HepG2 (cell line): ENCODE measurements around the gene SLC44A5. TPM values are rescaled to one million over a fixed set of nuclear protein-coding genes. Genes with fewer than 3 reads are reported as not detected.

ENCODE experiments used
- ATAC-seq: fragments of 200-7000 bp; cut with Tn5 transposase; 3 replicates; pipeline ENCODE4 v1.9.1; 2020; ENCODE audit warnings: mild to moderate bottlenecking, moderate library complexity
- BruUV-seq: library from RNA; stranded (reverse); fragments of 400-500 nt; replicated peaks from 2 replicates; lab custom pipeline; 2021; lab: Mats Ljungman, UMichigan
- CTCF ChIA-PET: fragments of 300-600 bp; formaldehyde crosslinking; extraction: SDS; loops from one replicate; lab custom pipeline; 2021; ENCODE audit warnings: low total read pairs, inconsistent platforms, low intra/inter-chr PET ratio; lab: Yijun Ruan, JAX
- POLR2A ChIA-PET: fragments of 350-600 bp; sonication (Branson Sonifier 250); formaldehyde crosslinking; loops from one replicate; lab custom pipeline; 2020; ENCODE audit warnings: antibody characterized with exemption, inconsistent platforms; lab: Yijun Ruan, JAX
- DNase-seq: peaks from one replicate; pipeline ENCODE4 v3.0.0-alpha.2; 2015; ENCODE audit warnings: low spot score
- FAIRE-seq: peaks from 3 replicates; lab custom pipeline; 2011; peaks lifted over from hg19 to GRCh38; lab: Jason Lieb, UNC
- H2AFZ ChIP-seq: one replicate; pipeline ENCODE4 v1.6.1; 2011; ENCODE audit warnings: low read length, inconsistent platforms
- H3K27ac ChIP-seq: fragments of 300-600 bp; 3 replicates; pipeline ENCODE4 v1.8.0; 2011; ENCODE audit warnings: mixed run types, mild to moderate bottlenecking, mixed read lengths, low read length, inconsistent platforms; ENCODE audit not compliant: insufficient read depth; ENCODE audit errors: extremely low read length
- H3K27me3 ChIP-seq, 2 experiments: fragments of 200-600 bp in 1 of 2; 2 replicates in 1 of 2; 3 replicates in 1 of 2; pipeline versions ENCODE4 v1.6.0 to v1.8.0; 2011; ENCODE audit warnings: low read length in 2 of 2, mild to moderate bottlenecking in 2 of 2, moderate library complexity in 2 of 2, inconsistent platforms in 1 of 2; ENCODE audit not compliant: insufficient read depth in 2 of 2, control insufficient read depth in 1 of 2
- H3K36me3 ChIP-seq, 2 experiments: fragments of 200-600 bp in 1 of 2; replicated peaks in 1 of 2; 2 replicates in 1 of 2; 3 replicates in 1 of 2; pipeline versions ENCODE4 v1.5.1 to v1.8.0; 2011; ENCODE audit warnings: low read length in 2 of 2, inconsistent platforms in 1 of 2; ENCODE audit not compliant: insufficient read depth in 2 of 2, control insufficient read depth in 1 of 2
- H3K4me1 ChIP-seq: 2 replicates; pipeline ENCODE4 v1.5.1; 2012; ENCODE audit warnings: low read length, inconsistent platforms; ENCODE audit not compliant: insufficient read depth
- H3K4me2 ChIP-seq: 2 replicates; pipeline ENCODE4 v1.6.0; 2011; ENCODE audit warnings: low read depth, low read length, inconsistent platforms
- H3K4me3 ChIP-seq, 3 experiments: fragments of 200-600 bp in 1 of 3; sonication (generic), shearing (Covaris generic) in 1 of 3; replicated peaks in 1 of 3; 2 replicates each; pipeline ENCODE4 v1.5.1; 2011 to 2016; ENCODE audit warnings: low read length in 3 of 3, inconsistent platforms in 2 of 3, low read depth in 2 of 3, mild to moderate bottlenecking in 2 of 3, control low read depth in 1 of 3, mixed read lengths in 1 of 3; ENCODE audit not compliant: insufficient read depth in 1 of 3
- H3K79me2 ChIP-seq: one replicate; pipeline ENCODE4 v1.6.1; 2011; ENCODE audit warnings: low read length, inconsistent platforms; ENCODE audit not compliant: insufficient read depth
- H3K9ac ChIP-seq: 2 replicates; pipeline ENCODE4 v1.6.0; 2011; ENCODE audit warnings: mild to moderate bottlenecking, low read depth, low read length, inconsistent platforms; ENCODE audit not compliant: insufficient read depth
- H3K9me3 ChIP-seq: 2 replicates; pipeline ENCODE4 v1.5.1; 2012; ENCODE audit warnings: mild to moderate bottlenecking, low read length
- H4K20me1 ChIP-seq: 2 replicates; pipeline ENCODE4 v1.6.0; 2011; ENCODE audit warnings: inconsistent platforms, mild to moderate bottlenecking, low read length, moderate library complexity; ENCODE audit not compliant: insufficient read depth
- HOXA5 ChIP-seq: sonication (generic); formaldehyde crosslinking; IDR thresholded peaks from 2 replicates; pipeline ENCODE4 v1.4.0; 2020; ENCODE audit warnings: missing genetic modification reagents
- NFYB ChIP-seq: sonication (generic); formaldehyde crosslinking; IDR thresholded peaks from 2 replicates; pipeline ENCODE4 v1.4.0; 2020; ENCODE audit warnings: missing genetic modification reagents
- RORA ChIP-seq: sonication (generic); formaldehyde crosslinking; IDR thresholded peaks from 2 replicates; pipeline ENCODE4 v1.5.0; 2020; ENCODE audit warnings: mild to moderate bottlenecking, missing genetic modification reagents, moderate library complexity
- SOX5 ChIP-seq: IDR thresholded peaks from 2 replicates; pipeline ENCODE4 v1.6.1; 2016; ENCODE audit warnings: borderline replicate concordance
- ZNF337 ChIP-seq: sonication (generic); formaldehyde crosslinking; IDR thresholded peaks from 2 replicates; pipeline ENCODE4 v1.5.1; 2020; ENCODE audit warnings: missing genetic modification reagents, low read depth, mild to moderate bottlenecking, borderline replicate concordance
- ZNF367 ChIP-seq: sonication (generic); formaldehyde crosslinking; IDR thresholded peaks from 2 replicates; pipeline ENCODE4 v1.4.0; 2020; ENCODE audit warnings: missing genetic modification reagents, borderline replicate concordance
- ZNF878 ChIP-seq: sonication (generic); formaldehyde crosslinking; IDR thresholded peaks from 2 replicates; pipeline ENCODE4 v1.8.1; 2023; ENCODE audit warnings: mild to moderate bottlenecking, missing genetic modification reagents, moderate library complexity
- WGBS: methylation state at CpG from one replicate; pipeline ENCODE4 v1.1.6; 2017; ENCODE audit warnings: low lambda C conversion rate; 5-methylcytosine and 5-hydroxymethylcytosine counted together
- in situ Hi-C: cut with HindIII; loops from 2 replicates; pipeline ENCODE4 v1.10.0; 2017; ENCODE audit warnings: low pct_unique_long_range_greater_than_20kb; ENCODE audit not compliant: extremely low pct_ligation_motif_present
- intact Hi-C: fragments of 100-400 bp; cut with micrococcal nuclease; formaldehyde crosslinking; loops from one replicate; pipeline ENCODE4 v1.10.0; 2022; ENCODE audit not compliant: unreplicated experiment
- polyA plus RNA-seq, 8 experiments: library from polyadenylated mRNA; depleted of rRNA in 3 of 8; stranded (reverse) in 7 of 8; unstranded in 1 of 8; fragments of >200 nt; fragmentation: Illumina TruSeq in 4 of 8; extraction: Trizol in 4 of 8; gene quantifications; 2 replicates each; pipeline versions ENCODE4 v1.2.1 to v1.2.3, GENCODE V29; 2011 to 2016; ENCODE audit warnings: low read depth in 4 of 8, missing spikeins in 1 of 8, mixed read lengths in 1 of 8; ENCODE audit not compliant: insufficient read depth in 1 of 8
- total RNA-seq, 5 experiments: library from RNA; depleted of rRNA; stranded (reverse); fragments of >200 nt; fragmentation: Illumina TruSeq; extraction: Trizol; gene quantifications; 2 replicates each; pipeline ENCODE4 v1.2.3, GENCODE V29; 2016; ENCODE audit warnings: low read depth in 1 of 5
- TF ChIP-seq, protein P1 (sequence below): sonication (generic); formaldehyde crosslinking; IDR thresholded peaks from one replicate; pipeline ENCODE4 v1.5.1; 2020; ENCODE audit warnings: mild to moderate bottlenecking, missing genetic modification reagents; ENCODE audit errors: not compliant biosample characterization
- TF ChIP-seq, protein P2 (sequence below): sonication (generic); formaldehyde crosslinking; conservative IDR thresholded peaks from 2 replicates; pipeline ENCODE4 v1.8.0; 2022; ENCODE audit warnings: mild to moderate bottlenecking, moderate library complexity, missing genetic modification reagents
- TF ChIP-seq, protein P3 (sequence below): sonication (generic); formaldehyde crosslinking; IDR thresholded peaks from 2 replicates; pipeline ENCODE4 v1.4.0; 2020; ENCODE audit warnings: mild to moderate bottlenecking, missing genetic modification reagents

SLC44A5 gene
- total and polyA plus RNA-seq, 2 of the 13 experiments (the other 11 are each of a cell fraction or from before 2014, with no cell fraction given) = 8.0 to 16.0 TPM

DNA sequence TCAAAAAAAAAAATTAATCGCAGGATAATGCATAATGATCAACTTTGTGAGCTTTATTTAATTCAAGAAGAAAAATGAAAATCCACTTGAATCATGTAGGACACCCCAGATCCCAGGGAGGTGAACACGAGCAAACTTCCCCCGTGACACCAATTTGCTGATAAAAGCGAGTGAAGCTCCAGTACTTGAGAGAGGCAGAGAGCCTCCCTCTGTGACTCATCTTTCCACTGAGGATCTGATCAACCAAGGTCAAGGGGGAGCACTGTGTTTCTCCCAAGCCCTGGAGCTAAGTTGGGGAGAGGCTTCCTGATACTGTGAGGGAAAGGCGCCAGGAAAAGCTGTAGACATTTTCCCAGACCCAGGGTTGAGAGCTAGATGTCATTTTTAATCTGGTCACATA is 160.9 kb downstream of the SLC44A5 start (continued):
- TF ChIP-seq, protein P1, sequence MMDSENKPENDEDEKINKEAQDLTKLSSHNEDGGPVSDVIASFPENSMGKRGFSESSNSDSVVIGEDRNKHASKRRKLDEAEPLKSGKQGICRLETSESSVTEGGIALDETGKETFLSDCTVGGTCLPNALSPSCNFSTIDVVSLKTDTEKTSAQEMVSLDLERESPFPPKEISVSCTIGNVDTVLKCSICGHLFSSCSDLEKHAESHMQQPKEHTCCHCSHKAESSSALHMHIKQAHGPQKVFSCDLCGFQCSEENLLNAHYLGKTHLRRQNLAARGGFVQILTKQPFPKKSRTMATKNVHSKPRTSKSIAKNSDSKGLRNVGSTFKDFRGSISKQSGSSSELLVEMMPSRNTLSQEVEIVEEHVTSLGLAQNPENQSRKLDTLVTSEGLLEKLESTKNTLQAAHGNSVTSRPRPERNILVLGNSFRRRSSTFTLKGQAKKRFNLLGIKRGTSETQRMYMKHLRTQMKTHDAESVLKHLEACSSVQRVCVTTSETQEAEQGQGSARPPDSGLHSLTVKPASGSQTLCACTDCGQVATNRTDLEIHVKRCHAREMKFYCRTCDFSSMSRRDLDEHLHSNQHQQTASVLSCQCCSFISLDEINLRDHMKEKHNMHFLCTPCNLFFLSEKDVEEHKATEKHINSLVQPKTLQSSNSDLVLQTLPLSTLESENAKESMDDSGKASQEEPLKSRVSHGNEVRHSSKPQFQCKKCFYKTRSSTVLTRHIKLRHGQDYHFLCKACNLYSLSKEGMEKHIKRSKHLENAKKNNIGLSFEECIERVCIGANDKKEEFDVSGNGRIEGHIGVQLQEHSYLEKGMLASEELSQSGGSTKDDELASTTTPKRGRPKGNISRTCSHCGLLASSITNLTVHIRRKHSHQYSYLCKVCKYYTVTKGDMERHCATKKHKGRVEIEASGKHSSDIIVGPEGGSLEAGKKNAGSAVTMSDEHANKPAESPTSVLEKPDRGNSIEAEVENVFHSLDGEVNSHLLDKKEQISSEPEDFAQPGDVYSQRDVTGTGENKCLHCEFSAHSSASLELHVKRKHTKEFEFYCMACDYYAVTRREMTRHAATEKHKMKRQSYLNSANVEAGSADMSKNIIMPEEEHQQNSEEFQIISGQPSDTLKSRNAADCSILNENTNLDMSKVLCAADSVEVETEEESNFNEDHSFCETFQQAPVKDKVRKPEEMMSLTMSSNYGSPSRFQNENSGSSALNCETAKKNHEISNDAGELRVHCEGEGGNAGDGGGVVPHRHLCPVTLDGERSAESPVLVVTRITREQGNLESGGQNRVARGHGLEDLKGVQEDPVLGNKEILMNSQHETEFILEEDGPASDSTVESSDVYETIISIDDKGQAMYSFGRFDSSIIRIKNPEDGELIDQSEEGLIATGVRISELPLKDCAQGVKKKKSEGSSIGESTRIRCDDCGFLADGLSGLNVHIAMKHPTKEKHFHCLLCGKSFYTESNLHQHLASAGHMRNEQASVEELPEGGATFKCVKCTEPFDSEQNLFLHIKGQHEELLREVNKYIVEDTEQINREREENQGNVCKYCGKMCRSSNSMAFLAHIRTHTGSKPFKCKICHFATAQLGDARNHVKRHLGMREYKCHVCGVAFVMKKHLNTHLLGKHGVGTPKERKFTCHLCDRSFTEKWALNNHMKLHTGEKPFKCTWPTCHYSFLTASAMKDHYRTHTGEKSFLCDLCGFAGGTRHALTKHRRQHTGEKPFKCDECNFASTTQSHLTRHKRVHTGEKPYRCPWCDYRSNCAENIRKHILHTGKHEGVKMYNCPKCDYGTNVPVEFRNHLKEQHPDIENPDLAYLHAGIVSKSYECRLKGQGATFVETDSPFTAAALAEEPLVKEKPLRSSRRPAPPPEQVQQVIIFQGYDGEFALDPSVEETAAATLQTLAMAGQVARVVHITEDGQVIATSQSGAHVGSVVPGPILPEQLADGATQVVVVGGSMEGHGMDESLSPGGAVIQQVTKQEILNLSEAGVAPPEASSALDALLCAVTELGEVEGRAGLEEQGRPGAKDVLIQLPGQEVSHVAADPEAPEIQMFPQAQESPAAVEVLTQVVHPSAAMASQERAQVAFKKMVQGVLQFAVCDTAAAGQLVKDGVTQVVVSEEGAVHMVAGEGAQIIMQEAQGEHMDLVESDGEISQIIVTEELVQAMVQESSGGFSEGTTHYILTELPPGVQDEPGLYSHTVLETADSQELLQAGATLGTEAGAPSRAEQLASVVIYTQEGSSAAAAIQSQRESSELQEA = no peak

DNA sequence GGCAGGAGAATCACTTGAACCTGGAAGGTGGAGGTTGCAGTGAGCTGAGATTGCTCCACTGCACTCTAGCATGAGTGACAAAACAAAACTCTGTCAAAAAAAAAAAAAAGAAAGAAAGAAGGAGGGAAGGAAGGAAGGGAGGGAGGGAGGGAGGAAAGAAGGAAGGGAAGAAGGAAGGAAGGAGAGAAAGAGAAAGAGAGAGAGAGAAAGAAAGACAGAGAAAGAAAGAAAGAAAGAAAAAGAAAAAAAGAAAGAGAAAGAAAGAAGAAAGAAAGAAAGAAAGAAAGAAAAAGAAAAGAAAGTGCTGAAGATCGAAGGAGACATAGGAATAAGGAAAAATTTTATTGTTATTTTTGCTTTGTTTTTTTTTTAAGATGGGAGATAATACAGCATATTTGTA is 166.7 kb downstream of the SLC44A5 start:
- Histone ChIP-seq H3K79me2 (no peaks in the 10 kb centered on the region), H3K36me3 (no peaks in the 10 kb centered on the region), H3K4me2 (no peak overlapping the region), H3K27ac (no peak overlapping the region), H3K9me3 (no peaks in the 10 kb centered on the region), H3K4me3 (no peak overlapping the region), H4K20me1 (no peaks in the 10 kb centered on the region), H3K4me1 (no peaks in the 10 kb centered on the region), H2AFZ (no peak overlapping the region), H3K9ac (no peak overlapping the region), H3K27me3 (no peaks in the 10 kb centered on the region)
- intact Hi-C loops = no loop called here
- DNase-seq (no peak), ATAC-seq (no peak), FAIRE-seq (no peak)
- 4% methylated on average over 1 of the region's 1 CpG for WGBS
- no TSS peak for BruUV-seq
- ChIA-PET CTCF (no interaction called here), POLR2A (no interaction called here)
- in situ Hi-C loops = no loop called here
- TF ChIP-seq, protein P2, sequence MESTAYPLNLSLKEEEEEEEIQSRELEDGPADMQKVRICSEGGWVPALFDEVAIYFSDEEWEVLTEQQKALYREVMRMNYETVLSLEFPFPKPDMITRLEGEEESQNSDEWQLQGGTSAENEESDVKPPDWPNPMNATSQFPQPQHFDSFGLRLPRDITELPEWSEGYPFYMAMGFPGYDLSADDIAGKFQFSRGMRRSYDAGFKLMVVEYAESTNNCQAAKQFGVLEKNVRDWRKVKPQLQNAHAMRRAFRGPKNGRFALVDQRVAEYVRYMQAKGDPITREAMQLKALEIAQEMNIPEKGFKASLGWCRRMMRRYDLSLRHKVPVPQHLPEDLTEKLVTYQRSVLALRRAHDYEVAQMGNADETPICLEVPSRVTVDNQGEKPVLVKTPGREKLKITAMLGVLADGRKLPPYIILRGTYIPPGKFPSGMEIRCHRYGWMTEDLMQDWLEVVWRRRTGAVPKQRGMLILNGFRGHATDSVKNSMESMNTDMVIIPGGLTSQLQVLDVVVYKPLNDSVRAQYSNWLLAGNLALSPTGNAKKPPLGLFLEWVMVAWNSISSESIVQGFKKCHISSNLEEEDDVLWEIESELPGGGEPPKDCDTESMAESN = no peak
- no peak for TF ChIP-seq SOX5 (CRISPR knock-in tag)
- TF ChIP-seq NFYB (CRISPR knock-in tag) = no peak
- TF ChIP-seq, protein P3, sequence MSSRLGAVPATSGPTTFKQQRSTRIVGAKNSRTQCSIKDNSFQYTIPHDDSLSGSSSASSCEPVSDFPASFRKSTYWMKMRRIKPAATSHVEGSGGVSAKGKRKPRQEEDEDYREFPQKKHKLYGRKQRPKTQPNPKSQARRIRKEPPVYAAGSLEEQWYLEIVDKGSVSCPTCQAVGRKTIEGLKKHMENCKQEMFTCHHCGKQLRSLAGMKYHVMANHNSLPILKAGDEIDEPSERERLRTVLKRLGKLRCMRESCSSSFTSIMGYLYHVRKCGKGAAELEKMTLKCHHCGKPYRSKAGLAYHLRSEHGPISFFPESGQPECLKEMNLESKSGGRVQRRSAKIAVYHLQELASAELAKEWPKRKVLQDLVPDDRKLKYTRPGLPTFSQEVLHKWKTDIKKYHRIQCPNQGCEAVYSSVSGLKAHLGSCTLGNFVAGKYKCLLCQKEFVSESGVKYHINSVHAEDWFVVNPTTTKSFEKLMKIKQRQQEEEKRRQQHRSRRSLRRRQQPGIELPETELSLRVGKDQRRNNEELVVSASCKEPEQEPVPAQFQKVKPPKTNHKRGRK = no peak
- no peak for TF ChIP-seq ZNF878
- no peak for TF ChIP-seq ZNF337 (CRISPR knock-in tag)
- no peak for TF ChIP-seq RORA
- no peak for TF ChIP-seq ZNF367
- no peak for TF ChIP-seq HOXA5 (CRISPR knock-in tag)
